Measurements from ENCODE around the gene DSCAML1. TPM values are rescaled to one million over a fixed set of nuclear protein-coding genes. Genes with fewer than 3 reads are reported as not detected.
"Not testable (repeated sequence)": the region's sequence is repeated elsewhere in the genome, so short reads cannot be mapped to it uniquely, and the experiment has no call there.

The DSCAML1 gene
- total RNA-seq, 2 experiments from 2014 or later: not detected

- no peaks in the 10 kb centered on the region for H3K9me3 ChIP-seq (ENCODE audit: low read length)
- H3K9me2 ChIP-seq (ENCODE audit: insufficient read depth, low read length): no peaks in the 10 kb centered on the region
- POLR2A ChIA-PET: interaction anchor here (0.8 kb wide), 1 partner anchor 77 kb away, joined by 3 read pairs; no protein-coding TSS in a partner anchor
- no peaks in the 10 kb centered on the region for H3K79me2 ChIP-seq (ENCODE audit: insufficient read depth, low read depth, low read length)
- BruUV-seq (replicated peaks): no TSS peak
- intact Hi-C loops (cut with micrococcal nuclease; ENCODE audit: unreplicated experiment): no loop called here
- CTCF ChIA-PET (ENCODE audit: unreplicated experiment): no interaction called here
- no peak overlapping the region for H3K4me3 ChIP-seq (ENCODE audit: low read depth, low read length, poor library complexity, severe bottlenecking)
- no peaks in the 10 kb centered on the region for H3K4me1 ChIP-seq (ENCODE audit: insufficient read depth, low read length, poor library complexity, severe bottlenecking)
- H3K27ac ChIP-seq (ENCODE audit: low read depth, low read length, poor library complexity, severe bottlenecking): no peak overlapping the region
- TF ChIP-seq, protein P1, sequence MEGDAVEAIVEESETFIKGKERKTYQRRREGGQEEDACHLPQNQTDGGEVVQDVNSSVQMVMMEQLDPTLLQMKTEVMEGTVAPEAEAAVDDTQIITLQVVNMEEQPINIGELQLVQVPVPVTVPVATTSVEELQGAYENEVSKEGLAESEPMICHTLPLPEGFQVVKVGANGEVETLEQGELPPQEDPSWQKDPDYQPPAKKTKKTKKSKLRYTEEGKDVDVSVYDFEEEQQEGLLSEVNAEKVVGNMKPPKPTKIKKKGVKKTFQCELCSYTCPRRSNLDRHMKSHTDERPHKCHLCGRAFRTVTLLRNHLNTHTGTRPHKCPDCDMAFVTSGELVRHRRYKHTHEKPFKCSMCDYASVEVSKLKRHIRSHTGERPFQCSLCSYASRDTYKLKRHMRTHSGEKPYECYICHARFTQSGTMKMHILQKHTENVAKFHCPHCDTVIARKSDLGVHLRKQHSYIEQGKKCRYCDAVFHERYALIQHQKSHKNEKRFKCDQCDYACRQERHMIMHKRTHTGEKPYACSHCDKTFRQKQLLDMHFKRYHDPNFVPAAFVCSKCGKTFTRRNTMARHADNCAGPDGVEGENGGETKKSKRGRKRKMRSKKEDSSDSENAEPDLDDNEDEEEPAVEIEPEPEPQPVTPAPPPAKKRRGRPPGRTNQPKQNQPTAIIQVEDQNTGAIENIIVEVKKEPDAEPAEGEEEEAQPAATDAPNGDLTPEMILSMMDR (conservative IDR thresholded peaks at IDR 0.05; ENCODE audit: low read length): no peak
- no peak for TF ChIP-seq EZH2phosphoT487 (IDR thresholded peaks at IDR 0.05; ENCODE audit: borderline replicate concordance, low read depth, low read length)
- no peaks in the 10 kb centered on the region for H4K20me1 ChIP-seq (ENCODE audit: insufficient read depth, low read length)
- H3K4me2 ChIP-seq (ENCODE audit: low read length): no peak overlapping the region
- no peak for DNase-seq (ENCODE audit: low spot score)
- peaks cover 42% of the 10 kb centered on the region for H3K36me3 ChIP-seq (ENCODE audit: insufficient read depth, low read length)
- H2AFZ ChIP-seq (ENCODE audit: low read length): no peak overlapping the region
Observed at GRCh38 chr11:117407016-117407415, 390.0 kb downstream of the DSCAML1 start.

- H3K4me1 ChIP-seq (ENCODE audit: insufficient read depth, low read length, poor library complexity, severe bottlenecking); H3K9me3 ChIP-seq (ENCODE audit: low read length); H2AFZ ChIP-seq (ENCODE audit: low read length); H3K4me2 ChIP-seq (ENCODE audit: low read length); H3K9me2 ChIP-seq (ENCODE audit: insufficient read depth, low read length); intact Hi-C loops (cut with micrococcal nuclease; ENCODE audit: unreplicated experiment); DNase-seq (ENCODE audit: low spot score); H3K4me3 ChIP-seq (ENCODE audit: low read depth, low read length, poor library complexity, severe bottlenecking); BruUV-seq (replicated peaks); CTCF ChIA-PET (ENCODE audit: unreplicated experiment); H4K20me1 ChIP-seq (ENCODE audit: insufficient read depth, low read length); H3K79me2 ChIP-seq (ENCODE audit: insufficient read depth, low read depth, low read length); POLR2A ChIA-PET; H3K27ac ChIP-seq (ENCODE audit: low read depth, low read length, poor library complexity, severe bottlenecking): not testable (repeated sequence)
- peaks cover 42% of the 10 kb centered on the region for H3K36me3 ChIP-seq (ENCODE audit: insufficient read depth, low read length)
Observed at GRCh38 chr11:117405898-117406297, 391.1 kb downstream of the DSCAML1 start.

- H3K79me2 ChIP-seq (ENCODE audit: insufficient read depth, low read depth, low read length); H3K27ac ChIP-seq (ENCODE audit: low read depth, low read length, poor library complexity, severe bottlenecking); H3K4me2 ChIP-seq (ENCODE audit: low read length); intact Hi-C loops (cut with micrococcal nuclease; ENCODE audit: unreplicated experiment); POLR2A ChIA-PET; H2AFZ ChIP-seq (ENCODE audit: low read length); H3K9me2 ChIP-seq (ENCODE audit: insufficient read depth, low read length); BruUV-seq (replicated peaks); H3K4me3 ChIP-seq (ENCODE audit: low read depth, low read length, poor library complexity, severe bottlenecking); H3K9me3 ChIP-seq (ENCODE audit: low read length); DNase-seq (ENCODE audit: low spot score); CTCF ChIA-PET (ENCODE audit: unreplicated experiment); H4K20me1 ChIP-seq (ENCODE audit: insufficient read depth, low read length); H3K4me1 ChIP-seq (ENCODE audit: insufficient read depth, low read length, poor library complexity, severe bottlenecking): not testable (repeated sequence)
- H3K36me3 ChIP-seq (ENCODE audit: insufficient read depth, low read length): peaks cover 54% of the 10 kb centered on the region
Observed at GRCh38 chr11:117399100-117399840, 397.7 kb downstream of the DSCAML1 start.

DNA sequence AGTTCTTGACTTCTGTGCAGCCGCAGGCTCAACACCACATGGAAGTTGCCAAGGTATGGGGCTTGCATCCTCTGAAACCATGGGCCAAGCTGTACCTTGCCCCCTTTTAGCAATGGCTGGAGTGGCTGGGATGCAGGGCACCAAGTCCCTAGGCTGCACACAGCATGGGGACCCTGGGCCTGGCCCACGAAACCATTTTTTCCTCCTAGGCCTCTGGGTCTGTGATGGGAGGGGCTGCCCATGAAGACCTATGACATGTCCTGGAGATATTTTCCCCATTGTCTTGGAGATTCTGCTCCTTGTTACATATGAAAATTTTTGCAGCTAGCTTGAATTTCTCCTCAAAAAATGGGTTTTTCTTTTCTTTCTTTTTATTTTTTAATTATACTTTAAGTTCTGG lies 398.4 kb downstream of the DSCAML1 start:
- H3K9me3 ChIP-seq (ENCODE audit: low read length); CTCF ChIA-PET (ENCODE audit: unreplicated experiment); H3K4me1 ChIP-seq (ENCODE audit: insufficient read depth, low read length, poor library complexity, severe bottlenecking); intact Hi-C loops (cut with micrococcal nuclease; ENCODE audit: unreplicated experiment); H3K4me3 ChIP-seq (ENCODE audit: low read depth, low read length, poor library complexity, severe bottlenecking); H3K79me2 ChIP-seq (ENCODE audit: insufficient read depth, low read depth, low read length); POLR2A ChIA-PET; H3K27ac ChIP-seq (ENCODE audit: low read depth, low read length, poor library complexity, severe bottlenecking); H3K4me2 ChIP-seq (ENCODE audit: low read length); DNase-seq (ENCODE audit: low spot score); H4K20me1 ChIP-seq (ENCODE audit: insufficient read depth, low read length); BruUV-seq (replicated peaks); H3K9me2 ChIP-seq (ENCODE audit: insufficient read depth, low read length); H2AFZ ChIP-seq (ENCODE audit: low read length): not testable (repeated sequence)
- H3K36me3 ChIP-seq (ENCODE audit: insufficient read depth, low read length): peaks cover 60% of the 10 kb centered on the region

Data from OCI-LY7 (cell line).